ENCODE data around the gene DYNAP.

The DYNAP gene

GRCh38 chr18:54641734-54642133, 50.7 kb downstream of the DYNAP start:
- DNase-seq = no peak

- no peak for DNase-seq
Measured at GRCh38 chr18:54647176-54647575, 56.1 kb downstream of the DYNAP start.
